ENCODE data around the gene PEAK1.

The PEAK1 gene

GRCh38 chr15:77138167-77138522, 281.8 kb downstream of the PEAK1 start:
- no peak overlapping the region for H3K4me3 ChIP-seq (ENCODE audit: low read length)
- peak; percentile 71 for DNase-seq (ENCODE audit: low read depth)
- TF ChIP-seq CTCF (IDR thresholded peaks at IDR 0.05; ENCODE audit: insufficient read depth, low read depth, low read length, missing control alignments), result no peak

GRCh38 chr15:77135181-77135580, 284.7 kb downstream of the PEAK1 start:
- H3K4me3 ChIP-seq (ENCODE audit: low read length), result no peak overlapping the region
- no peak for TF ChIP-seq CTCF (IDR thresholded peaks at IDR 0.05; ENCODE audit: insufficient read depth, low read depth, low read length, missing control alignments)
- no peak for DNase-seq (ENCODE audit: low read depth)

- no peak for TF ChIP-seq CTCF (IDR thresholded peaks at IDR 0.05; ENCODE audit: insufficient read depth, low read depth, low read length, missing control alignments)
- no peak for DNase-seq (ENCODE audit: low read depth)
- no peak overlapping the region for H3K4me3 ChIP-seq (ENCODE audit: low read length)
These were observed 289.5 kb downstream of the PEAK1 start for GRCh38 chr15:77130315-77130930.

GRCh38 chr15:77127626-77128025, 292.3 kb downstream of the PEAK1 start:
- no peak for DNase-seq (ENCODE audit: low read depth)
- H3K4me3 ChIP-seq (ENCODE audit: low read length), result no peak overlapping the region
- no peak for TF ChIP-seq CTCF (IDR thresholded peaks at IDR 0.05; ENCODE audit: insufficient read depth, low read depth, low read length, missing control alignments)

- peak; percentile 41 for DNase-seq (ENCODE audit: low read depth)
- H3K4me3 ChIP-seq (ENCODE audit: low read length), result no peak overlapping the region
- no peak for TF ChIP-seq CTCF (IDR thresholded peaks at IDR 0.05; ENCODE audit: insufficient read depth, low read depth, low read length, missing control alignments)
These were observed 293.2 kb downstream of the PEAK1 start for GRCh38 chr15:77126529-77127326.

- DNase-seq (ENCODE audit: low read depth), result no peak
- no peak for TF ChIP-seq CTCF (IDR thresholded peaks at IDR 0.05; ENCODE audit: insufficient read depth, low read depth, low read length, missing control alignments)
- H3K4me3 ChIP-seq (ENCODE audit: low read length), result no peak overlapping the region
These were observed 296.1 kb downstream of the PEAK1 start for GRCh38 chr15:77123854-77124253.

Measured in epithelial cell of esophagus (primary cell).